Raji (cell line): ENCODE results near the gene ZNF592.

Experiments
- POLR2A ChIP-seq: IDR thresholded peaks from 2 replicates; pipeline ENCODE4 v1.6.1; 2011; ENCODE audit warnings: low read depth, low read length, control low read depth; ENCODE audit not compliant: insufficient read depth

The ZNF592 gene

GRCh38 chr15:84811151-84811550, 62.8 kb downstream of the ZNF592 start:
- no peak for TF ChIP-seq POLR2A

- TF ChIP-seq POLR2A: no peak
These were observed 63.4 kb downstream of the ZNF592 start for GRCh38 chr15:84811828-84812227.

GRCh38 chr15:84812842-84813241, 64.5 kb downstream of the ZNF592 start:
- TF ChIP-seq POLR2A: no peak

GRCh38 chr15:84813435-84813834, 65.0 kb downstream of the ZNF592 start:
- TF ChIP-seq POLR2A: no peak

- no peak for TF ChIP-seq POLR2A
These were observed 65.5 kb downstream of the ZNF592 start for GRCh38 chr15:84813931-84814330.

- TF ChIP-seq POLR2A: no peak
These were observed 66.5 kb downstream of the ZNF592 start for GRCh38 chr15:84814916-84815315.

- TF ChIP-seq POLR2A: no peak
These were observed 68.5 kb downstream of the ZNF592 start, which contains the start of gene ALPK3 for GRCh38 chr15:84816694-84817465. Gene ALPK3, plus strand, starts transcription at chr15:84817356. Its CDS starts 97 bp downstream, at chr15:84817453.

GRCh38 chr15:84817466-84818081, 69.2 kb downstream of the ZNF592 start:
- no peak for TF ChIP-seq POLR2A

GRCh38 chr15:84818261-84819131, 70.1 kb downstream of the ZNF592 start:
- no peak for TF ChIP-seq POLR2A

GRCh38 chr15:84819291-84819768, 70.9 kb downstream of the ZNF592 start:
- no peak for TF ChIP-seq POLR2A

GRCh38 chr15:84819791-84820190, 71.4 kb downstream of the ZNF592 start:
- no peak for TF ChIP-seq POLR2A

- no peak for TF ChIP-seq POLR2A
These were observed 73.2 kb downstream of the ZNF592 start for GRCh38 chr15:84821501-84822021.

GRCh38 chr15:84822653-84823281, 74.4 kb downstream of the ZNF592 start:
- no peak for TF ChIP-seq POLR2A

GRCh38 chr15:84823282-84823878, 75.0 kb downstream of the ZNF592 start:
- TF ChIP-seq POLR2A: no peak
